Panc1 (cell line): Measurements from ENCODE around the gene CCDC57. TPM values are rescaled to one million over a fixed set of nuclear protein-coding genes. Genes with fewer than 3 reads are reported as not detected.

Experiments used
- ATAC-seq: fragments of 200-7000 bp; cut with Tn5 transposase; 2 replicates; pipeline ENCODE4 v1.9.1; 2020; ENCODE audit warnings: mild to moderate bottlenecking, moderate library complexity
- BruUV-seq: library from RNA; stranded (reverse); fragments of 400-500 nt; replicated peaks from 2 replicates; lab custom pipeline; 2021; lab: Mats Ljungman, UMichigan
- CTCF ChIA-PET: fragments of 300-600 bp; sonication (Branson Sonifier 250); formaldehyde crosslinking; loops from one replicate; lab custom pipeline; 2022; ENCODE audit warnings: antibody characterized with exemption; lab: Charles Lee
- POLR2A ChIA-PET: fragments of 300-600 bp; sonication (Branson Sonifier 250); formaldehyde crosslinking; loops from one replicate; lab custom pipeline; 2022; ENCODE audit warnings: antibody characterized with exemption; lab: Charles Lee
- DNase-seq: peaks from one replicate; pipeline ENCODE4 v3.0.0-alpha.2; 2010; ENCODE audit warnings: low read depth, low spot score
- H3K27ac ChIP-seq: 2 replicates; pipeline ENCODE4 v1.5.1; 2011; ENCODE audit warnings: mild to moderate bottlenecking, low read length, inconsistent platforms
- H3K27me3 ChIP-seq: fragments of 200-500 bp; sonication (Bioruptor generic); 2 replicates; pipeline ENCODE4 v1.6.0; 2014; ENCODE audit warnings: low read length, inconsistent platforms; ENCODE audit not compliant: control insufficient read depth, insufficient read depth
- H3K36me3 ChIP-seq: fragments of 200-500 bp; sonication (Bioruptor generic); 2 replicates; pipeline ENCODE4 v1.5.1; 2014; ENCODE audit warnings: inconsistent platforms, mild to moderate bottlenecking, low read length, moderate library complexity; ENCODE audit not compliant: control insufficient read depth, insufficient read depth
- H3K4me1 ChIP-seq: 2 replicates; pipeline ENCODE4 v1.5.1; 2011; ENCODE audit warnings: inconsistent platforms, mild to moderate bottlenecking, low read length, moderate library complexity; ENCODE audit not compliant: control insufficient read depth, insufficient read depth
- H3K4me3 ChIP-seq, 2 experiments: 2 replicates each; pipeline ENCODE4 v1.5.1; 2011 to 2012; ENCODE audit warnings: low read depth in 2 of 2, low read length in 2 of 2, mild to moderate bottlenecking in 2 of 2, inconsistent platforms in 1 of 2, moderate library complexity in 1 of 2
- H3K9me3 ChIP-seq: fragments of 200-500 bp; sonication (Bioruptor generic); 2 replicates; pipeline ENCODE4 v1.5.1; 2014; ENCODE audit warnings: low read depth, mild to moderate bottlenecking, inconsistent platforms, low read length, moderate library complexity; ENCODE audit not compliant: control insufficient read depth, insufficient read depth
- CTCF ChIP-seq: fragments of 450-650 bp; IDR thresholded peaks from 2 replicates; pipeline ENCODE4 v1.5.1; 2017; ENCODE audit warnings: mild to moderate bottlenecking
- POLR2AphosphoS5 ChIP-seq: IDR thresholded peaks from 2 replicates; pipeline ENCODE4 v1.6.1; 2012; ENCODE audit warnings: mild to moderate bottlenecking, low read depth, low read length, moderate library complexity
- REST ChIP-seq, 2 experiments: IDR thresholded peaks; 2 replicates each; pipeline ENCODE4 v1.6.1; 2011 to 2012; ENCODE audit warnings: low read depth in 2 of 2, control low read depth in 1 of 2, low read length in 1 of 2, mild to moderate bottlenecking in 1 of 2, moderate library complexity in 1 of 2; ENCODE audit not compliant: insufficient read depth in 1 of 2
- SIN3A ChIP-seq: IDR thresholded peaks from 2 replicates; pipeline ENCODE4 v1.6.1; 2012; ENCODE audit warnings: low read depth, mild to moderate bottlenecking, low read length, moderate library complexity, borderline replicate concordance; ENCODE audit not compliant: insufficient read depth
- TCF7L2 ChIP-seq: IDR thresholded peaks from 2 replicates; pipeline ENCODE4 v1.6.1; 2011; ENCODE audit warnings: mild to moderate bottlenecking, low read depth, low read length, inconsistent platforms
- in situ Hi-C: cut with HindIII; loops from 2 replicates; pipeline ENCODE4 v1.10.0; 2016; ENCODE audit warnings: low sequenced_read_pairs, low pct_unique_long_range_greater_than_20kb
- intact Hi-C: fragments of 100-400 bp; cut with micrococcal nuclease; formaldehyde crosslinking; loops from one replicate; pipeline ENCODE4 v1.10.0; 2022; ENCODE audit not compliant: unreplicated experiment
- total RNA-seq: library from RNA; stranded (reverse); gene quantifications from one replicate; pipeline ENCODE4 v1.2.1, GENCODE V29; 2021; ENCODE audit not compliant: unreplicated experiment

CCDC57 gene
- total RNA-seq, 1 experiment from 2014 or later, result 63.6 TPM

- CTCF ChIA-PET, result no interaction called here
- in situ Hi-C loops (no loop called here), intact Hi-C loops (no loop called here)
- Histone ChIP-seq H3K36me3 (peaks cover 15% of the 10 kb centered on the region), H3K4me3 (no peak overlapping the region), H3K27me3 (no peaks in the 10 kb centered on the region), H3K27ac (peak overlapping the region; percentile 69; the same call in 1 of the 2 replicates), H3K4me1 (peaks cover 10% of the 10 kb centered on the region), H3K9me3 (no peaks in the 10 kb centered on the region)
- TF ChIP-seq POLR2AphosphoS5 (no peak), REST (IDR thresholded peaks at IDR 0.05; ENCODE audit: insufficient read depth in 1 of 2, low read depth in 2 of 2, low read length in 1 of 2) (no peak), CTCF (no peak), TCF7L2 (no peak), SIN3A (no peak)
- DNase-seq (no peak), ATAC-seq (no peak)
- POLR2A ChIA-PET, result interaction anchor here (0.6 kb wide), 2 partner anchors 9 to 28 kb away, joined by 3 to 7 read pairs; no protein-coding TSS in a partner anchor
- no TSS peak for BruUV-seq
These were observed 14.4 kb upstream of the CCDC57 start for GRCh38 chr17:82226809-82227628.

GRCh38 chr17:82226146-82226808 is 13.6 kb upstream of the CCDC57 start:
- Histone ChIP-seq H3K27me3 (no peaks in the 10 kb centered on the region), H3K36me3 (peaks cover 15% of the 10 kb centered on the region), H3K4me1 (peaks cover 8% of the 10 kb centered on the region), H3K4me3 (no peak overlapping the region), H3K27ac (no peak overlapping the region), H3K9me3 (no peaks in the 10 kb centered on the region)
- DNase-seq (no peak), ATAC-seq (no peak)
- no peak for TF ChIP-seq REST (IDR thresholded peaks at IDR 0.05; ENCODE audit: insufficient read depth in 1 of 2, low read depth in 2 of 2, low read length in 1 of 2)
- no peak for TF ChIP-seq SIN3A
- ChIA-PET CTCF (interaction anchor here (1.1 kb wide), 1 partner anchor 22 kb away, joined by 3 read pairs; no protein-coding TSS in a partner anchor), POLR2A (interaction anchor here (0.6 to 0.7 kb wide), 3 partner anchors 8 to 519 kb away, joined by 3 to 4 read pairs (median 3); no protein-coding TSS in a partner anchor)
- intact Hi-C loops (no loop called here), in situ Hi-C loops (no loop called here)
- BruUV-seq, result no TSS peak
